ENCODE measurements around the gene C19orf33.

C19orf33 gene

DNA sequence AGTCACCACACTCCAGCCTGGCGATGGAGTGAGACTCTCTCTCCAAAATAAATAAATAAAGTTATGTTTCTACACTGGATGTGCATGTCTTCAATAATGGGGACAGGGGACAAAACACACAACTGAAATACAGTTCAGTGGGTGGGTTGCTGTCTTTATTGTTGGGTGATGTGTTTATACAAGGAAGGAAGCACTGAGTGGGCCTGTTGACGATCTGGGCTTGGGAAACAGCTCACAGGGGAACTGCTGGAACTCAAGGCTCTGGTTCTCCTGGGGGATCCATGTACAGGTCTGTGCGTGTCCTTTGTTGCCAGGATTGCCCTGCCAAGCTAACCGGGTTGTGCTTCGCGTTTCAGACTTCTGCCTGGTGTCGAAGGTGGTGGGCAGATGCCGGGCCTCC lies 20.8 kb upstream of the C19orf33 start:
- H3K9me3 ChIP-seq (ENCODE audit: control insufficient read depth, low read length), result no peaks in the 10 kb centered on the region
- H3K4me2 ChIP-seq (ENCODE audit: low read length), result no peak overlapping the region
- H2AFZ ChIP-seq, result no peak overlapping the region
- H3K4me1 ChIP-seq, result peaks cover 20% of the 10 kb centered on the region
- TF ChIP-seq, protein P1, sequence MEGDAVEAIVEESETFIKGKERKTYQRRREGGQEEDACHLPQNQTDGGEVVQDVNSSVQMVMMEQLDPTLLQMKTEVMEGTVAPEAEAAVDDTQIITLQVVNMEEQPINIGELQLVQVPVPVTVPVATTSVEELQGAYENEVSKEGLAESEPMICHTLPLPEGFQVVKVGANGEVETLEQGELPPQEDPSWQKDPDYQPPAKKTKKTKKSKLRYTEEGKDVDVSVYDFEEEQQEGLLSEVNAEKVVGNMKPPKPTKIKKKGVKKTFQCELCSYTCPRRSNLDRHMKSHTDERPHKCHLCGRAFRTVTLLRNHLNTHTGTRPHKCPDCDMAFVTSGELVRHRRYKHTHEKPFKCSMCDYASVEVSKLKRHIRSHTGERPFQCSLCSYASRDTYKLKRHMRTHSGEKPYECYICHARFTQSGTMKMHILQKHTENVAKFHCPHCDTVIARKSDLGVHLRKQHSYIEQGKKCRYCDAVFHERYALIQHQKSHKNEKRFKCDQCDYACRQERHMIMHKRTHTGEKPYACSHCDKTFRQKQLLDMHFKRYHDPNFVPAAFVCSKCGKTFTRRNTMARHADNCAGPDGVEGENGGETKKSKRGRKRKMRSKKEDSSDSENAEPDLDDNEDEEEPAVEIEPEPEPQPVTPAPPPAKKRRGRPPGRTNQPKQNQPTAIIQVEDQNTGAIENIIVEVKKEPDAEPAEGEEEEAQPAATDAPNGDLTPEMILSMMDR (IDR thresholded peaks at IDR 0.05), result no peak
- no peak overlapping the region for H3K9ac ChIP-seq
- H3K79me2 ChIP-seq, result peaks cover 65% of the 10 kb centered on the region
- H3K27me3 ChIP-seq (ENCODE audit: control insufficient read depth, insufficient read depth, low read length), result no peaks in the 10 kb centered on the region
- no peak overlapping the region for H3K4me3 ChIP-seq (ENCODE audit: low read depth, low read length)
- H3K36me3 ChIP-seq (ENCODE audit: control insufficient read depth, insufficient read depth, low read length), result no peaks in the 10 kb centered on the region
- H3K27ac ChIP-seq, result no peak overlapping the region

DNA sequence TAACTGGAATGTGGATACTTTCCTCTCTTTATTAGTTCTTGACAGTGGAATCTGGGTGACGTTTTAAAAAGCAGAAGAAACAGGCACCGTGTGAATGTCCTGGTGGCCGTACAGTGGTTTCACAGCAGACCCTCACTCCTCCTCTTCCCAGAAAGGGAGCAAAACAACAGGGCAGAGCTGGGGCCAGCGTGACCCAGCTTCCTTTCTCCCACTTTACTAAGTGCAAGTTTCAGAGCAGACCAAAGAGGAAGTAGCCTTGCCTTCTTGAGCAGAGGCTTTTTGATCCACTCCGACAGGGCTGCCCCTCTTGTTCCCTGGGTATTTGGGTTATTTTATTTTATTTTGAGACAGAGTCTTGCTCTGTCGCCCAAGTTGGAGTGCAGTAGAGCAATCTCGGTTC lies 19.6 kb upstream of the C19orf33 start:
- no peaks in the 10 kb centered on the region for H3K9me3 ChIP-seq (ENCODE audit: control insufficient read depth, low read length)
- H3K4me2 ChIP-seq (ENCODE audit: low read length), result no peak overlapping the region
- H3K4me3 ChIP-seq (ENCODE audit: low read depth, low read length), result no peak overlapping the region
- H3K27ac ChIP-seq, result no peak overlapping the region
- peaks cover 72% of the 10 kb centered on the region for H3K79me2 ChIP-seq
- TF ChIP-seq, protein P1 (IDR thresholded peaks at IDR 0.05), result no peak
- no peaks in the 10 kb centered on the region for H3K36me3 ChIP-seq (ENCODE audit: control insufficient read depth, insufficient read depth, low read length)
- no peak overlapping the region for H3K9ac ChIP-seq
- no peak overlapping the region for H2AFZ ChIP-seq
- H3K27me3 ChIP-seq (ENCODE audit: control insufficient read depth, insufficient read depth, low read length), result no peaks in the 10 kb centered on the region
- H3K4me1 ChIP-seq, result peaks cover 13% of the 10 kb centered on the region

DNA sequence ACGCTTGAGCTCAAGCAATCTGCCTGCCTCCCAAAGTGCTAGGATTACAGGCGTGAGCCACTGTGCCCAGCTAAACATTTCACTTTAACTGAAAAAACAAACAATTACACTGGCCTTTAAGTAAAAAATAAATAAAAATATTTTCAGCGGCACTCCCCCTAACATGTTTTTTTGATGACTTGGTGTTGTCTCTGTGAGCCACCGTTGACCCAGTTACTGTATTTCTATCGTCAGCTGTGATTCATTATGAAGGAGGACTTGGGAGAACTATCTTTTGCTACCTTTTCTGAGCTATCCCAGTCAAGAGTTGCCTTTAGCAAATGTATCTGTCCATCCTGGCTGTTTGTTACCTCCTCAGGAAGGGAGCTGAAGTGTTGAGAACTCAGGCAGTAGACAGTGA lies 18.5 kb upstream of the C19orf33 start:
- Histone ChIP-seq H3K79me2 (peaks cover 77% of the 10 kb centered on the region), H3K27me3 (ENCODE audit: control insufficient read depth, insufficient read depth, low read length) (no peaks in the 10 kb centered on the region), H3K4me3 (ENCODE audit: low read depth, low read length) (no peak overlapping the region), H3K36me3 (ENCODE audit: control insufficient read depth, insufficient read depth, low read length) (no peaks in the 10 kb centered on the region), H3K27ac (no peak overlapping the region), H3K4me2 (ENCODE audit: low read length) (no peak overlapping the region), H3K9ac (no peak overlapping the region), H3K9me3 (ENCODE audit: control insufficient read depth, low read length) (no peaks in the 10 kb centered on the region), H2AFZ (no peak overlapping the region), H3K4me1 (peaks cover 13% of the 10 kb centered on the region)
- TF ChIP-seq, protein P1 (IDR thresholded peaks at IDR 0.05), result no peak

DNA sequence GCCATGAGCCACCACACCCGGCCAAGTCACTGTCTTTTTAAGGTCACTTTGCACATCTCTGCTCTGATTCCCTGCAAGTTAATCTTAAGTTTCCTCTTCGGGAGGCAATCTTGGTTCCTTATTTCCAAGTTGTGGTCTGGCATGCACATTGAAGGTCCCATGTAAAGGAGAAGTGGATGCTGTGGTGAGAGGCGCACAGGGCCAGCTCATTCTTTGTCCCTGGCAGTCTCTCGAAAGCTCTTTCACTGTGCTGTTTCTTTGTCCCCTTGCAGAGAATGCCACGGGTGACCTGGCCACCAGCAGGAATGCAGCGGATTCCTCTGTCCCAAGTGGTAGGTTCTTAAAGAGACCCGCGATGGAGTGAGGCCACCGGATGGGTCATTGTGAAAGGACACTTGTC lies 16.4 kb upstream of the C19orf33 start:
- Histone ChIP-seq H3K4me3 (ENCODE audit: low read depth, low read length) (no peak overlapping the region), H3K27ac (no peak overlapping the region), H3K79me2 (peaks cover 61% of the 10 kb centered on the region), H3K9ac (no peak overlapping the region), H3K4me1 (peaks cover 3% of the 10 kb centered on the region), H2AFZ (no peak overlapping the region), H3K36me3 (ENCODE audit: control insufficient read depth, insufficient read depth, low read length) (no peaks in the 10 kb centered on the region), H3K4me2 (ENCODE audit: low read length) (no peak overlapping the region), H3K27me3 (ENCODE audit: control insufficient read depth, insufficient read depth, low read length) (no peaks in the 10 kb centered on the region), H3K9me3 (ENCODE audit: control insufficient read depth, low read length) (no peaks in the 10 kb centered on the region)
- TF ChIP-seq, protein P1 (IDR thresholded peaks at IDR 0.05), result no peak

DNA sequence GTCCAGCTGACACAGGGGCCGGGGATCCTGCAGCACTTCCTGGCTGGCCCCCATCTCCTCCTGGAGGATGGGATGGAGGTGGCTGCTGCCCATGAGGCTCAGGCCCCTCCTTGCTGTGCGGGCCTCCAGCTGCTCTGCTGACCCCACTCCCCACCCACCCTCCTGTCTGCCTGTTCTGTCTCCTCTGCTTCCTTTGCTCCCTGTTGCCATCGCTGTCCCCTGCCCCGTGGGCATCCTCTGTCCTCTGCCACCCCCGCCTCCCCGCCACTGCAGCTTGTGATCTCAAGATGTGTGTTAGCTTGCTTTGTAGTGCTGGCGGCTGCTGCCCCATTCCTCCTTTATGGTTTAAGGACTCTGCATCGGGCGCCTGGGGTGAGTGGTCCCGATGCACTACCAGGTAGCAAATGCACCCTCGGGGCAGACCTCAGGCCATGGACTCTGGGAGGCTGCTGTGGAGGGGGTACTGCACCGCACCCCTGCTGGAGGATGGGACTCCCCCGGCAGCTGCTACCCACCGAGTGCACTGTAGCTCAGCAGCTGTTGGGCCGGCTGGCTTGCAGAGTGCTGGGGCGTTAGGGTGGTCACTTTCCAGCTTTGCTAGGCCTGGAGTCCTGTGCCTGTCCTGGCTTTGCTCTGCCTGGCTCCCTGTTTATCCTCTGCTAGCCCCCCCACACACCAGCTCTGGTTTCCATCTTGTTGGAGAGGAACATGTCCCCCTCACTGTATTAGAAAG lies 15.8 kb upstream of the C19orf33 start:
- Histone ChIP-seq H3K4me1 (no peaks in the 10 kb centered on the region), H3K9ac (no peak overlapping the region), H3K36me3 (ENCODE audit: control insufficient read depth, insufficient read depth, low read length) (no peaks in the 10 kb centered on the region), H3K27ac (no peak overlapping the region), H3K27me3 (ENCODE audit: control insufficient read depth, insufficient read depth, low read length) (no peaks in the 10 kb centered on the region), H3K9me3 (ENCODE audit: control insufficient read depth, low read length) (no peaks in the 10 kb centered on the region), H2AFZ (no peak overlapping the region), H3K79me2 (peaks cover 56% of the 10 kb centered on the region), H3K4me3 (ENCODE audit: low read depth, low read length) (no peak overlapping the region), H3K4me2 (ENCODE audit: low read length) (no peak overlapping the region)
- TF ChIP-seq, protein P1 (IDR thresholded peaks at IDR 0.05), result no peak
